H1 (cell line): ENCODE data around the gene USP3. TPM values are rescaled to one million over a fixed set of nuclear protein-coding genes. Genes with fewer than 3 reads are reported as not detected.

Source experiments
- CTCF ChIA-PET: fragments of 300-600 bp; sonication (Branson Sonifier 250); formaldehyde crosslinking; loops from one replicate; lab custom pipeline; 2021; ENCODE audit not compliant: partially characterized antibody; lab: Charles Lee
- POLR2A ChIA-PET: fragments of 300-600 bp; sonication (Branson Sonifier 250); formaldehyde crosslinking; loops from one replicate; lab custom pipeline; 2021; ENCODE audit warnings: inconsistent platforms; ENCODE audit not compliant: partially characterized antibody; lab: Charles Lee
- DNase-seq, 2 experiments: peaks; one replicate each; pipeline versions ENCODE4 v3.0.0 to v3.0.0-alpha.2; 2010 to 2022; ENCODE audit warnings: low spot score in 2 of 2, low read depth in 1 of 2, mixed read lengths in 1 of 2
- FAIRE-seq: peaks from 2 replicates; lab custom pipeline; 2011; peaks lifted over from hg19 to GRCh38; lab: Jason Lieb, UNC
- H2AFZ ChIP-seq: 2 replicates; pipeline ENCODE4 v1.8.1; 2012; ENCODE audit warnings: low read length, inconsistent platforms
- H2AK5ac ChIP-seq: 2 replicates; pipeline ENCODE4 v1.6.1; 2013; ENCODE audit warnings: low read depth, low read length
- H2BK120ac ChIP-seq: replicated peaks from 2 replicates; pipeline ENCODE3; 2013; ENCODE audit warnings: low read depth, low read length, inconsistent platforms
- H2BK12ac ChIP-seq: 2 replicates; pipeline ENCODE4 v1.6.1; 2013; ENCODE audit warnings: low read depth, low read length
- H2BK15ac ChIP-seq: 2 replicates; pipeline ENCODE4 v1.6.1; 2013; ENCODE audit warnings: low read length
- H2BK20ac ChIP-seq: 2 replicates; pipeline ENCODE4 v1.6.1; 2013; ENCODE audit warnings: low read length
- H2BK5ac ChIP-seq: 2 replicates; pipeline ENCODE4 v1.6.1; 2013; ENCODE audit warnings: low read depth, low read length
- H3K14ac ChIP-seq: 2 replicates; pipeline ENCODE4 v1.6.1; 2013; ENCODE audit warnings: inconsistent platforms; ENCODE audit not compliant: insufficient read length
- H3K18ac ChIP-seq: 2 replicates; pipeline ENCODE4 v1.6.1; 2013; ENCODE audit warnings: low read length; ENCODE audit errors: extremely low read depth
- H3K23ac ChIP-seq: 2 replicates; pipeline ENCODE4 v1.6.1; 2013; ENCODE audit warnings: inconsistent platforms; ENCODE audit not compliant: insufficient read length
- H3K23me2 ChIP-seq: 2 replicates; pipeline ENCODE4 v1.6.1; 2013; ENCODE audit warnings: low read depth, low read length
- H3K27ac ChIP-seq: 2 replicates; pipeline ENCODE4 v1.6.1; 2011; ENCODE audit warnings: low read depth, low read length, inconsistent platforms
- H3K27me3 ChIP-seq, 4 experiments: replicated peaks in 1 of 4; 1 replicate in 1 of 4; 2 replicates in 3 of 4; pipeline versions ENCODE4 v1.6.1 to v1.8.1; 2011 to 2013; ENCODE audit warnings: low read length in 3 of 4, mild to moderate bottlenecking in 3 of 4, inconsistent platforms in 2 of 4, mixed read lengths in 2 of 4, moderate library complexity in 1 of 4; ENCODE audit not compliant: control insufficient read depth in 3 of 4, insufficient read depth in 3 of 4; ENCODE audit errors: extremely low read depth in 1 of 4
- H3K36me3 ChIP-seq, 4 experiments: 2 replicates each; pipeline versions ENCODE4 v1.6.1 to v1.8.1; 2011 to 2013; ENCODE audit warnings: mild to moderate bottlenecking in 4 of 4, low read length in 3 of 4, moderate library complexity in 2 of 4, control low read depth in 1 of 4, inconsistent platforms in 1 of 4; ENCODE audit not compliant: insufficient read depth in 4 of 4, control insufficient read depth in 2 of 4
- H3K4ac ChIP-seq: replicated peaks from 2 replicates; pipeline ENCODE3; 2013; ENCODE audit warnings: low read length, low read depth, mixed read lengths, inconsistent platforms; ENCODE audit not compliant: insufficient read length
- H3K4me1 ChIP-seq, 4 experiments: replicated peaks in 1 of 4; 1 replicate in 1 of 4; 2 replicates in 3 of 4; pipeline versions ENCODE4 v1.6.1 to v1.8.1; 2011 to 2013; ENCODE audit warnings: low read length in 3 of 4, inconsistent platforms in 2 of 4, mixed read lengths in 1 of 4; ENCODE audit not compliant: insufficient read depth in 4 of 4, control insufficient read depth in 3 of 4
- H3K4me2 ChIP-seq, 2 experiments: 2 replicates each; pipeline versions ENCODE4 v1.6.1 to v1.8.1; 2011 to 2013; ENCODE audit warnings: low read depth in 2 of 2, low read length in 2 of 2, control low read depth in 1 of 2, inconsistent platforms in 1 of 2, mild to moderate bottlenecking in 1 of 2; ENCODE audit not compliant: insufficient read depth in 1 of 2
- H3K4me3 ChIP-seq, 4 experiments: fragments of 200-600, 300-600 bp in 1 of 4; sonication (generic), shearing (Covaris generic), sonication (Bioruptor Twin) in 1 of 4; 2 replicates each; pipeline versions ENCODE4 v1.5.1 to v1.8.1; 2011 to 2016; ENCODE audit warnings: low read length in 4 of 4, low read depth in 3 of 4, control low read depth in 2 of 4, inconsistent platforms in 2 of 4, mild to moderate bottlenecking in 2 of 4, mixed read lengths in 1 of 4, moderate library complexity in 1 of 4; ENCODE audit not compliant: insufficient read depth in 2 of 4; ENCODE audit errors: extremely low read depth in 1 of 4
- H3K56ac ChIP-seq: replicated peaks from 2 replicates; pipeline ENCODE3; 2013; ENCODE audit warnings: low read depth, mild to moderate bottlenecking, mixed read lengths, low read length, inconsistent platforms; ENCODE audit not compliant: insufficient read length
- H3K79me1 ChIP-seq: 2 replicates; pipeline ENCODE4 v1.6.1; 2013; ENCODE audit warnings: low read depth, low read length, control low read depth
- H3K79me2 ChIP-seq, 2 experiments: 2 replicates each; pipeline versions ENCODE4 v1.6.1 to v1.8.1; 2012 to 2013; ENCODE audit warnings: low read length in 2 of 2, mild to moderate bottlenecking in 2 of 2, inconsistent platforms in 1 of 2; ENCODE audit not compliant: insufficient read depth in 2 of 2, control insufficient read depth in 1 of 2
- H3K9ac ChIP-seq, 4 experiments: replicated peaks in 1 of 4; 1 replicate in 1 of 4; 2 replicates in 3 of 4; pipeline versions ENCODE4 v1.6.1 to v1.8.1; 2011 to 2013; ENCODE audit warnings: low read depth in 3 of 4, low read length in 3 of 4, control low read depth in 2 of 4, mild to moderate bottlenecking in 2 of 4, moderate library complexity in 2 of 4, inconsistent platforms in 1 of 4; ENCODE audit errors: extremely low read depth in 1 of 4
- H3K9me3 ChIP-seq, 2 experiments: 2 replicates each; pipeline versions ENCODE4 v1.6.1 to v1.8.1; 2012 to 2013; ENCODE audit warnings: mild to moderate bottlenecking in 2 of 2, moderate library complexity in 2 of 2, control low read depth in 1 of 2, inconsistent platforms in 1 of 2, low read depth in 1 of 2, low read length in 1 of 2, mixed read lengths in 1 of 2; ENCODE audit not compliant: insufficient read depth in 2 of 2
- H4K20me1 ChIP-seq, 2 experiments: replicated peaks in 1 of 2; 2 replicates each; pipeline versions ENCODE3 to v1.8.1; 2011 to 2013; ENCODE audit warnings: inconsistent platforms in 2 of 2, low read length in 2 of 2, mild to moderate bottlenecking in 1 of 2; ENCODE audit not compliant: insufficient read depth in 2 of 2, control insufficient read depth in 1 of 2
- H4K5ac ChIP-seq: 2 replicates; pipeline ENCODE4 v1.6.1; 2013; ENCODE audit warnings: low read length, low read depth, mixed read lengths, inconsistent platforms; ENCODE audit not compliant: insufficient read length
- H4K8ac ChIP-seq: 2 replicates; pipeline ENCODE4 v1.8.0; 2013; ENCODE audit warnings: mild to moderate bottlenecking, moderate library complexity, low read length, inconsistent platforms; ENCODE audit not compliant: insufficient read depth; ENCODE audit errors: extremely low read depth
- H4K91ac ChIP-seq: replicated peaks from 2 replicates; pipeline ENCODE3; 2013; ENCODE audit warnings: low read length, mixed read lengths, inconsistent platforms; ENCODE audit not compliant: insufficient read length
- ASH2L ChIP-seq: fragments of 200-600, 300-600 bp; sonication (generic); IDR thresholded peaks from one replicate; pipeline ENCODE4 v1.7.1; 2017; ENCODE audit warnings: low read length
- BACH1 ChIP-seq: IDR thresholded peaks from 2 replicates; pipeline ENCODE4 v1.6.1; 2012; ENCODE audit warnings: low read length, improper control_type of control experiment
- HDAC2 ChIP-seq, 2 experiments: fragments of 300-600 bp in 1 of 2; sonication (generic) in 1 of 2; IDR thresholded peaks; 2 replicates each; pipeline ENCODE4 v1.6.1; 2011 to 2012; ENCODE audit warnings: low read depth in 2 of 2, low read length in 2 of 2, mild to moderate bottlenecking in 2 of 2, moderate library complexity in 2 of 2, borderline replicate concordance in 1 of 2, inconsistent platforms in 1 of 2
- KDM1A ChIP-seq: fragments of 200-600, 300-600 bp; sonication (generic); IDR thresholded peaks from 2 replicates; pipeline ENCODE4 v1.7.1; 2016; ENCODE audit warnings: mild to moderate bottlenecking, low read length, borderline replicate concordance
- NANOG ChIP-seq: IDR thresholded peaks from 2 replicates; pipeline ENCODE4 v1.6.1; 2011; ENCODE audit warnings: low read length, low read depth, mild to moderate bottlenecking, inconsistent platforms; ENCODE audit not compliant: insufficient read depth, poor library complexity, severe bottlenecking
- NRF1 ChIP-seq: IDR thresholded peaks from 2 replicates; pipeline ENCODE4 v1.6.1; 2011; ENCODE audit warnings: mild to moderate bottlenecking, low read depth, low read length, improper control_type of control experiment
- POU5F1 ChIP-seq: IDR thresholded peaks from 2 replicates; pipeline ENCODE4 v1.6.1; 2011; ENCODE audit warnings: low read depth, mild to moderate bottlenecking, low read length, moderate library complexity
- SIX5 ChIP-seq: IDR thresholded peaks from 2 replicates; pipeline ENCODE4 v1.6.1; 2011; ENCODE audit warnings: mild to moderate bottlenecking, low read depth, low read length
- SP1 ChIP-seq: IDR thresholded peaks from 2 replicates; pipeline ENCODE4 v1.6.1; 2011; ENCODE audit warnings: low read depth, low read length
- SP2 ChIP-seq: IDR thresholded peaks from 2 replicates; pipeline ENCODE4 v1.6.1; 2012; ENCODE audit warnings: mild to moderate bottlenecking, low read length, inconsistent platforms
- WGBS, 2 experiments: shearing (Covaris generic) in 1 of 2; methylation state at CpG; one replicate each; pipeline versions ENCODE4 v1.1.6 to v1.1.7; 2013 to 2015; ENCODE audit warnings: low lambda C conversion rate in 2 of 2, mixed read lengths in 2 of 2, inconsistent platforms in 1 of 2, low coverage in 1 of 2, missing lambda C conversion rate in 1 of 2; ENCODE audit not compliant: insufficient replicate concordance in 2 of 2, insufficient coverage in 1 of 2, insufficient read length in 1 of 2; ENCODE audit errors: extremely low coverage in 1 of 2, missing lambda C conversion rate in 1 of 2; 5-methylcytosine and 5-hydroxymethylcytosine counted together
- polyA plus RNA-seq, 7 experiments: library from polyadenylated mRNA; depleted of rRNA in 3 of 7; stranded (reverse) in 5 of 7; unstranded in 2 of 7; fragments of >200 nt in 5 of 7; fragments of 200-250 nt in 2 of 7; gene quantifications; 1 replicate in 5 of 7; 2 replicates in 1 of 7; 4 replicates in 1 of 7; pipeline versions ENCODE4 v1.2.1 to v1.2.3, GENCODE V29; 2011 to 2013; ENCODE audit warnings: missing spikeins in 2 of 7, mixed read lengths in 2 of 7
- total RNA-seq: library from RNA; stranded (reverse); fragmentation: NEBNext Ultra II Directional; extraction: Animal tissue kit (Norgen Biotek cat#: 25700); gene quantifications from 2 replicates; pipeline ENCODE4 v1.2.1, GENCODE V29; 2021
- TF ChIP-seq, protein P1 (sequence below), 3 experiments: IDR thresholded peaks; 1 replicate in 2 of 3; 2 replicates in 1 of 3; pipeline versions ENCODE4 v1.5.1 to v1.6.1; 2011; ENCODE audit warnings: low read length in 3 of 3, mild to moderate bottlenecking in 3 of 3, inconsistent platforms in 2 of 3, low read depth in 1 of 3, moderate library complexity in 1 of 3; ENCODE audit not compliant: insufficient read depth in 1 of 3; ENCODE audit errors: control extremely low read depth in 1 of 3

Gene USP3
- total and polyA plus RNA-seq, 2 of the 8 experiments (the other 6 are each of a cell fraction or from before 2014, with no cell fraction given): 15.5 to 16.2 TPM

DNA sequence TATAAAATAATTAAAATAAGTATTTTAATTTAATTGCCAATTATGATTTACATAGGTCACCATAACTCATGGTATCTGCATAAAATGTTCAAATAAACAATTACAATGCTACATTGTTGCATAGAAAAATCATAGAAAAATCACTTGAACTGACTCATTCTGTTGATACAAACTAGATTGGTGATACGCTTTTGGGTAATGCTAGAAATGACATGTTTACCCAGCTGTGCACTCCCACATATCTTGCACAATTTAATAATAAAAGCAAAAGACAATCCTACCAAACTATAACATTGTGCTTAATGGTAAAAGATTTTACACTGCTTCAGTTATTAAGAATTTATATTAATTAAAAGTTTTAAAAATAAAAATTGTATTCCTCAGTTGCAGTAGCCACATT, 47.0 kb downstream of the USP3 start:
- Histone ChIP-seq H4K20me1 (no peaks in the 10 kb centered on the region), H3K36me3 (no peaks in the 10 kb centered on the region), H3K9ac (no peak overlapping the region), H3K14ac (no peak overlapping the region), H3K18ac (no peak overlapping the region), H3K79me1 (no peaks in the 10 kb centered on the region), H2BK15ac (no peak overlapping the region), H2BK120ac (no peak overlapping the region), H2AFZ (no peak overlapping the region), H3K4me1 (peaks cover 0 to 5% (median 2%) of the 10 kb centered on the region in 4 experiments; a peak in 2 of 7 replicates), H2BK5ac (no peak overlapping the region), H4K8ac (no peak overlapping the region), H4K91ac (no peak overlapping the region), H3K27me3 (no peaks in the 10 kb centered on the region), H3K79me2 (no peaks in the 10 kb centered on the region), H2AK5ac (no peak overlapping the region), H4K5ac (no peak overlapping the region), H2BK12ac (no peak overlapping the region), H2BK20ac (no peak overlapping the region), H3K56ac (no peak overlapping the region), H3K9me3 (no peaks in the 10 kb centered on the region), H3K23me2 (no peaks in the 10 kb centered on the region), H3K23ac (no peak overlapping the region), H3K4me2 (no peak overlapping the region), H3K4me3 (no peak overlapping the region), H3K27ac (no peak overlapping the region), H3K4ac (no peak overlapping the region)
- FAIRE-seq (no peak), DNase-seq (no peak)
- POLR2A ChIA-PET: interaction anchor here (1.5 kb wide), 1 partner anchor 13 kb away, joined by 3 read pairs; no protein-coding TSS in a partner anchor
- 86% methylated on average over 1 of the region's 1 CpG; no CpG with 5 or more reads in 1 of the 2 experiments for WGBS, 2 experiments
- CTCF ChIA-PET: interaction anchor here (0.6 to 1.6 kb wide), 3 partner anchors 20 to 308 kb away, joined by 3 to 4 read pairs (median 3); no protein-coding TSS in a partner anchor
- no peak for TF ChIP-seq SP1
- TF ChIP-seq KDM1A: no peak
- TF ChIP-seq HDAC2 (IDR thresholded peaks at IDR 0.05; ENCODE audit: borderline replicate concordance in 1 of 2, low read depth in 2 of 2, low read length in 2 of 2): no peak
- no peak for TF ChIP-seq NRF1
- TF ChIP-seq BACH1: no peak
- TF ChIP-seq, protein P1, sequence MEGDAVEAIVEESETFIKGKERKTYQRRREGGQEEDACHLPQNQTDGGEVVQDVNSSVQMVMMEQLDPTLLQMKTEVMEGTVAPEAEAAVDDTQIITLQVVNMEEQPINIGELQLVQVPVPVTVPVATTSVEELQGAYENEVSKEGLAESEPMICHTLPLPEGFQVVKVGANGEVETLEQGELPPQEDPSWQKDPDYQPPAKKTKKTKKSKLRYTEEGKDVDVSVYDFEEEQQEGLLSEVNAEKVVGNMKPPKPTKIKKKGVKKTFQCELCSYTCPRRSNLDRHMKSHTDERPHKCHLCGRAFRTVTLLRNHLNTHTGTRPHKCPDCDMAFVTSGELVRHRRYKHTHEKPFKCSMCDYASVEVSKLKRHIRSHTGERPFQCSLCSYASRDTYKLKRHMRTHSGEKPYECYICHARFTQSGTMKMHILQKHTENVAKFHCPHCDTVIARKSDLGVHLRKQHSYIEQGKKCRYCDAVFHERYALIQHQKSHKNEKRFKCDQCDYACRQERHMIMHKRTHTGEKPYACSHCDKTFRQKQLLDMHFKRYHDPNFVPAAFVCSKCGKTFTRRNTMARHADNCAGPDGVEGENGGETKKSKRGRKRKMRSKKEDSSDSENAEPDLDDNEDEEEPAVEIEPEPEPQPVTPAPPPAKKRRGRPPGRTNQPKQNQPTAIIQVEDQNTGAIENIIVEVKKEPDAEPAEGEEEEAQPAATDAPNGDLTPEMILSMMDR (IDR thresholded peaks at IDR 0.05; ENCODE audit: control extremely low read depth in 1 of 3, insufficient read depth in 1 of 3, low read depth in 1 of 3, low read length in 3 of 3): no peak
- no peak for TF ChIP-seq SP2
- TF ChIP-seq POU5F1: no peak
- TF ChIP-seq NANOG: no peak
- no peak for TF ChIP-seq ASH2L
- TF ChIP-seq SIX5: no peak
